IPS-18c (cell line): ENCODE results near the gene FRAS1.
"Not testable (repeated sequence)": the region's sequence is repeated elsewhere in the genome, so short reads cannot be mapped to it uniquely, and the experiment has no call there.

Experiments
- H3K4me3 ChIP-seq: 2 replicates; pipeline ENCODE4 v1.7.0; 2013; ENCODE audit warnings: low read depth, mild to moderate bottlenecking, low read length, moderate library complexity; ENCODE audit not compliant: insufficient read depth
- H3K9me3 ChIP-seq: one replicate; pipeline ENCODE4 v1.6.1; 2013; ENCODE audit warnings: mild to moderate bottlenecking, low read length, moderate library complexity; ENCODE audit not compliant: control insufficient read depth, insufficient read depth

FRAS1 gene

DNA sequence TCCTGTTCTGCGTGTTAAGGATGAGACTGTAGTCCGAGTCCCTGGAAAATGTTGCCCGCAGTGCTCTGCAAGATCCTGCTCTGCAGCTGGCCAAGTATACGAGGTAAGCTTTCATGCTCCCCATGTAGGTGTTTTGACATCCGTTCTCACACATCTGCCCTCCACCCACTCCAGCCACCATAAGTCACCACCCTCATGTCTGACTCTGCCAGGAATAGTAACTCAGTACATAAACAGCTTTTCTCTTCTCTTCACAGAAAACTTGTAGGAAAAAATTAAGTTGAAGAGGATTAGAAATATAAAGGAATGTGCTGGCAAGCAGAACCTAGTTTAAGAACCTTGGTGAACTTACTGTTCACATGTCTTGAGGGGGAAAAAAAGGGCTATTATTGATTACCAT lies 207.9 kb downstream of the FRAS1 start:
- Histone ChIP-seq H3K9me3 (no peaks in the 10 kb centered on the region), H3K4me3 (no peak overlapping the region)

DNA sequence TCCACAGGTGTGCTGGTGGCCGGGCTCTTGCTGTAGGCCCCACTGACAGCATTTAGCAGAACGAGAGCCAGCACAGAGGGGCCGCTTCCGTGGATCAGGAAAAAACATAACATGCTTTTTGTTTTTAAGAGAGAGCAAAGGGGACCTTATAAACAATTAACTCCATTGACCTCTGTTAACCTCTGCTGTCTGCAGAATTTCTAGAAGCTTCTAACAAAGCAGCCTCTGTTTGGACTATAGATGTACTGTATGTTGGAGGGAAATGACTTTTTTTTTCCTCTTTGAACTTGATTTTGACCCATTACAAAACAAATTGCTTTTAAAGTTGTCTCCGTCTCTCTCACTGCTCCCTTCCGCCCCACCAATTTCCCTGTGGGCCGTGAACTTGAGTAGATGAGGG lies 210.7 kb downstream of the FRAS1 start:
- Histone ChIP-seq H3K9me3 (no peaks in the 10 kb centered on the region), H3K4me3 (no peak overlapping the region)

DNA sequence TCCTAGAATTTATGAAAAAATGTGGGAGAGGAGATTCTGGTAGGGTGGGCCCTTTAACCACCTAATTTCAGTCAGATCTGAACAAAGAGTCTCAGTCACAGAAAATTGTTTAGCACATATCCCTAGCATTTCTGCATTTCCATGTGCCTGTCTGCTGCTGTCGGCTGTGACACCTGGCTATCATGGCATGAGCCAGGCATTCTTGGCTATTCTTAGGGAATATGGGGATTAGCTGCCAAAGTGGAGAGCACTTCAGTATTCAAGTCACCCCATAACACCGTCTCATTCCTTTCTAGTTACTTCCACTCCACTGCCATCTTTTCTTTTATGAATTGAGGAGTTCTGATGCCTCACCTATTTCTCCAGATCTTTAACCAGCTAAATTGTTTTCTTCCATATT lies 211.5 kb downstream of the FRAS1 start:
- H3K9me3 ChIP-seq = no peaks in the 10 kb centered on the region
- no peak overlapping the region for H3K4me3 ChIP-seq

DNA sequence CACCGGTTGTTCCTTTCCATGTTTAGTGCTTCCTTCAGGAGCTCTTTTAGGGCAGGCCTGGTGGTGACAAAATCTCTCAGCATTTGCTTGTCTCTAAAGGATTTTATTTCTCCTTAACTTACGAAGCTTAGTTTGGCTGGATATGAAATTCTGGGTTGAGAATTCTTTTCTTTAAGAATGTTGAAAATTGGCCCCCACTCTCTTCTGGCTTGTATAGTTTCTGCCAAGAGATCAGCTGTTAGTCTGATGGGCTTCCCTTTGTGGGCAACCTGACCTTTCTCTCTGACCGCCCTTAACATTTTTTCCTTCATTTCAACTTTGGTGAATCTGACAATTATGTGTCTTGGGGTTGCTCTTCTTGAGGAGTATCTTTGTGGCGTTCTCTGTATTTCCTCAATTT lies 218.3 kb downstream of the FRAS1 start:
- not testable (repeated sequence) for H3K4me3 ChIP-seq, H3K9me3 ChIP-seq

DNA sequence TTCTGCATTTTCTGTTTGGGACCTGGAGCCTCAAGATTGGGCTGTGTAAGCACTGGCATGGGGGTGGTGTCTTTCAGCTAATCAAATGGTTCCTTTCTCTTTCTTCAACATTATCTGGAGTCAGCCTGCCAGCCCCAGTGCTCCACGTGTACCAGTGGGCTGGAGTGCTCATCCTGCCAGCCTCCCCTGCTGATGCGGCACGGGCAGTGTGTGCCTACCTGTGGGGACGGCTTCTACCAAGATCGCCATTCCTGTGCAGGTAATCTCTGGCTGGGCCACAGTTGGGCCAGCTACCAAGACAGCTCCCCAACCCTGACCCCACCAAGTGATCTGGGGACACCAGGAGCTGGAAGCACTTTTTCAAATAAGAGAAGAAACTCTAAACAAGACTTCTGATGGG lies 229.2 kb downstream of the FRAS1 start:
- H3K4me3 ChIP-seq = no peak overlapping the region
- no peaks in the 10 kb centered on the region for H3K9me3 ChIP-seq

DNA sequence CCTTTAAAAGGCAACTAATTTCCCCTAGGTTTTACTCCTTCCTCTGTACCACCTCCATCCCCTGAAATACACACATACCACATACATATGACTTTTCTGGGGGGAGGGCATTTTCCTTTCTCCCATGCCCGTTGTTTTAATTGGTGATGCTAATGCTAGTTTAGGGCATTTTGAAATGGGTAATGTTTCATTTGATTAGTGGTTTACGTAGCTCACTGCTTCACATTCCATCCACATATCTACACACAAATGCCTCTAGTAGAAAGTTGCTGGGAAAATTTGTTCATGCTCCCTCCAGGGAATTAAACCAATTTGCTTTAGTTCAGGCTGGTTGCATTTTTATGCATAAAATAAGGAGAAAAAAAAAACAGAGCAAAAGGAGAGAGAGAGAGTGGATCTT lies 231.2 kb downstream of the FRAS1 start:
- Histone ChIP-seq H3K4me3 (no peak overlapping the region), H3K9me3 (no peaks in the 10 kb centered on the region)

DNA sequence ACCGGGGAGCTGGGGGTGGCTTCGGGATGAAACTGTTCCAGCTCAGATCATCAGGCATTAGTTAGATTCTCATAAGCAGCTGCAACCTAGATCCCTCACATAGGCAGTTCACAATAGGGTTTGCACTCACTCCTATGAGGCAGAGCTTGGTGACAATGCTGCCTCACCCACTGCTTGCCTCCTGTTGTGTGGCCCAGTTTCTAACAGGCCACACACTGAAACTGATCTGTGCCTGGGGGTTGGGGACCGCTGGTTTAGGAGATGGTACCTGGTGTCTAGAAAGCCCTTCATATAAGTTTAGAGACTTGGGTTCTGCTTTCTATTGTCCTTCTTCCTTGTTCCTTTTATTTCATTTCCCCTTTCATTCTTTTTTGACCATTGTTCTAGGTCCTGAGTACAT lies 234.2 kb downstream of the FRAS1 start:
- Histone ChIP-seq H3K9me3 (no peaks in the 10 kb centered on the region), H3K4me3 (no peak overlapping the region)

DNA sequence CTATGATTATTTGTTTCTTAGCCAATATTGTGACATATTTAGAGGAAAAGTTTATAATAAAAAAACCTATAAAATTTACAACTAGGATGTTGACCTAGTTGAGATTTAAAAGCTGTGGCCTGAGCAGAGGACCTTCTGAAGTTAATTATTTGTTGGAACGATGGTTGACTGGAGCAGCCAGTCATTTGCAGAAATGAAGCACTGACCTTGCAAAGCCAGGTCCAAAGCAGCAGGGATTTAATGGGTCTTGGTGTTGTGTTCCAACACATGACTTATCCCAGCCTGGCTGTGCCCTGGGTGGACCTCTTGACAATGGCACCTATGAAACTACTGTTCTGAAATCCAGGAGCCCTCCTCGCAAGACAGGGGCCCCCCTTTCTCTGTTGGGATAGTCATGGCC lies 235.2 kb downstream of the FRAS1 start:
- H3K9me3 ChIP-seq = no peaks in the 10 kb centered on the region
- H3K4me3 ChIP-seq = no peak overlapping the region

DNA sequence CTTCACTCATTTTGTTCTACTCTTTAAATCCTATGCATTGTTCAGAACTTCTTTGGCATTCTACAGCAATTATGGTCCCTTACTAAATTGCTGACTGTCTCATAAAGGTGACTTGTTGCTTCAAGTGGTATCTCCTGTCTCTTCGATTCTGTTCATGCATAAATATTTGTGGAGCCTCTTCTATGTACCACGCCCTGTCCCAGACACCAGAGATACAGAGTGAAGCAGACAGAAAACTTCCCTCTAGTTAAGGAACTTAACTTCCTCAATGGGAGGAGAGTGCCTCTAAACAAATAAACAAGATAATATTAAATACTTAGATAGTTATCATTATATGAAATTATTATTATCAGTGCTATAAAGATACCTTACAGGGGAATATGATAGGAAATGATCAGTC lies 235.7 kb downstream of the FRAS1 start:
- no peak overlapping the region for H3K4me3 ChIP-seq
- no peaks in the 10 kb centered on the region for H3K9me3 ChIP-seq

DNA sequence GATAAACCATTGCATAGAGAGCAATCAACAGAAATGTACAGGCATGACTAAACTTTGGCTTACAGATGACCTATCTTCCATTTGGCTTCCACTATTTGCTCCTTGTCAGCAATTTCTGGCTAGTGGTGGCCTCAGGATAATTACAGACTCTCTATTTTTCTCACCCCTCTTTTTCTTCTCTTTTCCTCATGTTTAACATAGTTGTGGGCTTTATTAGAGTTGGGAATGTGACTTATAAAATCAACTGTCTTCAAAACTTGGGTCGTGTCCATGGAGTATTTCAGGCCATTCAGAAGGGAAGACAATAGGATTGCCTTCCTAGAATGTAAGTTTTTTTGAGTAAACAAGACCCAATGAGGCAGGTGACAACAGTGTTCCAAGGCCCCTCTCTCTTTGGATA lies 236.2 kb downstream of the FRAS1 start:
- no peaks in the 10 kb centered on the region for H3K9me3 ChIP-seq

DNA sequence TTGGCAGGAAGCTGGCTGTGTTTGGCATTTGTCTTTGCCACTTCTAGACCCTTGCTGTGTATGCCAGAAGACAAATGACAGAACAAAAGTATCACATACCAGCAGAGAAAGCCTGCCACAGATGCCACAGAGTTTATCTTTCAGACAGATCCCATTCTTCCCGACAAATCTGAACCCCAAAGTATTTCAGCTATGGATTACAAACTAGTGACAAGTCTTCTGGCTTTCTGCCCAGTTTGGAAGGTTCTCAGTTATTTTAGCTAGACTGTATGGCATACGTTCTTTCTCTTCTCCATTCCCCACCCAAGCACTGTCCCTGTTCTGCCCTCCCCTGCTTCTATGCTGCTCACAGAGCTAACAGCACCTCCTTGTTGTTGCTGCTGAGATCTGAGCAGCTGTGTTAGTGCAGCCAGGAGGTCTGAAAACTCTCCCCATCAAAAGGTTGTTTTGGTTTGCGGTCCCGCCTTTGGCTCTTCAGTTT lies 236.7 kb downstream of the FRAS1 start:
- no peaks in the 10 kb centered on the region for H3K9me3 ChIP-seq
- no peak overlapping the region for H3K4me3 ChIP-seq

More for the DNA sequence above, 236.2 kb downstream of the FRAS1 start:
- no peak overlapping the region for H3K4me3 ChIP-seq

DNA sequence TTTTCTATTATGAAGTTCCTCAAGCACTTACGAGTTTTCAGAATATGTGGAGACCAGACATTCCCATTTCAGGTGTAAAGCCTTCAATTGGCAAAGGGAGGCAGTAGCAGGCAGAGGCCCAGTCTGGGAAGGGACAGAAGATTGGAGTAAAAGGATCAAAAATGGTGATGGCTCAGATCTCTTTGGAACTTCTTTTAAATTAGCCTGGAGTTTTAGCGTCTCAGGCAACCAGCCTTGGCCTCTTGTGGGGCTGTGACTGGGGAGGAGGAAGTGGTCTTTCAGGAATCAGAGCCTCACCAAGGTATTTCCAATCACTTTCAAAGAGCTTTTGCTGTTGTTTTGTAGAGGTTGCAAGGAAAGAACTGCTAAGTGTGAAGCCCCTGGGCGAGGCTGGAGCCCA lies 239.1 kb downstream of the FRAS1 start:
- Histone ChIP-seq H3K4me3 (no peak overlapping the region), H3K9me3 (peaks cover 3% of the 10 kb centered on the region)

DNA sequence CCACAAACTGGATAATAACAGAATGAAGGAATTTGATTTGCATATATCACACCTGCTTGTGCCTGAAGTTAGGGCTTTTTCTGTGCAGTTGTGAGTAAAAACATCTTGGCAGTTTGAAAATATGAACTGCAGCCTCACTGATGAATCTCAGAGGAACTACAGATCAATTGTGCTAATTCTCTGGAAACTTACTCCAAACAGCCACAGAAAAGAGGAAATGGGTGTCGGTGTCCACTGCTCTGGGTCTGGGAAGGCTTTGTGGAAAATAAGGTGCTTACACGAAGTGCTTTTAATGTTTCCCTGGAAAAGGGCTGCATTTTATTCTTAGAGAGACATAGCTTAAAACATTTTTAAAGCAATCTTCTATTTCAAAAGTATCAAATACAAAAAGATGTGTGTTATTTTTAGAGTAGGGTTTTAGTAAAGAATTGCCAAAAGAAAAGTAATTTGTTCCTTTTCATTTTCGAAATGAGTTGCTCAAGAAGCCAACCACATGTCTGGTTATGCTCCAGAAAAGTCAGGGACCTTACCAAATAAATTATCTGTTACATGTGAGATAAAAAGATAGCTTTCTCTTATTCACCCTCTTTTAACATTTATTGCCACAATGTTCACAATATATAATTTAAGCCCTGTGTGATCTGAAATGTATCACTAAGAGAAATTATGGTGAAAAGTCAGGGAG lies 240.1 kb downstream of the FRAS1 start:
- no peak overlapping the region for H3K4me3 ChIP-seq
- H3K9me3 ChIP-seq = peaks cover 3% of the 10 kb centered on the region

DNA sequence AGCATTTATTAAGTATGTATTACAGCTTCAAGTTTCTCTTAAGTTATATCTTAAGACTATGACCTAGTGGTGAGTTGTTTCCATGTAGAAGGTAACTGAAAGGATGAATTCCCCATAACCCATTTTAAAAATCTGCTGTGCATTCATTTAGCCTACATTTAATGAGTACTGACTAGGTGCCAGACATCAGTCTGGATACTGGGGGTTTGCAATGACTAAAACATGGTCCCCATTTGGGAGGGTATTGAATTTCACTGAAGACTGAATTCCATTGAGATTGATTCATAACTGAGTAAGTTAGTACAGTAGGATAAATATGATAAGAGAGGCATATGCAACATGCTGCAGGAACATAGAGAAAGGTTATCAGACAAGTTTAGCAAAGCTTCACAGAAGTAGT lies 241.5 kb downstream of the FRAS1 start:
- H3K9me3 ChIP-seq = peaks cover 3% of the 10 kb centered on the region

DNA sequence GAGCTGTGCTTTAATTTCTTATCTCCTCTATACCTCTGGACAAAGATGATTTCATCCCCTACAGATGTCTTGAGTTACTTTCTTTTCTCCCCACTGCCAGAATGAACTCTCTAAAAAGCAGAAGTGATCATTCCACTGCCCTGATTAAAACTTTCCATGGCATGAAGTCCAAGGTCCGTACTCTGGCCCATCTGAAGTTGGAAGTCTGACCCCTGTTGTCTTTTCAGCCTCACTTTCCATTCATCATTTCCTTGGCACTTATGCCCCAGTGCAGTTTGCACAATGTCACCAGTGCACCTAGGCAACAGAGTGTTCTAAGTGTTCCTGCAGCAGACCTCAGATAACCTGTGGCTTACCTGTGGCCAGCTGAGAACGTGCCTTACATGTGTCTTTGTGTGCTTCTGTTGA lies 242.4 kb downstream of the FRAS1 start:
- Histone ChIP-seq H3K9me3 (peaks cover 3% of the 10 kb centered on the region), H3K4me3 (no peak overlapping the region)

More for the DNA sequence above, 241.5 kb downstream of the FRAS1 start:
- H3K4me3 ChIP-seq = no peak overlapping the region

DNA sequence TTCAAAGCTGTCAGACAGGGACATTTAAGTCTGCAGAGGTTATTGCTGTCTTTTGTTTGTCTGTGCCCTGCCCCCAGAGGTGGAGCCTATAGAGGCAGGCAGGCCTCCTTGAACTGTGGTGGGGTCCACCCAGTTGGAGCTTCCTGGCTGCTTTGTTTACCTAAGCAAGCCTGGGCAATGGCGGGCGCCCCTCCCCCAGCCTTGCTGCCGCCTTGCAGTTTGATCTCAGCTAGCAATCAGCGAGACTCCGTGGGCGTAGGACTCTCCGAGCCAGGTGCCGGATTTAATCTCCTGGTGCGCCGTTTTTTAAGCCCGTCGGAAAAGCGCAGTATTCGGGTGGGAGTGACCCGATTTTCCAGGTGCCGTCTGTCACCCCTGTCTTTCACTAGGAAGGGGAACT lies 250.1 kb downstream of the FRAS1 start:
- H3K4me3 ChIP-seq, H3K9me3 ChIP-seq: not testable (repeated sequence)

DNA sequence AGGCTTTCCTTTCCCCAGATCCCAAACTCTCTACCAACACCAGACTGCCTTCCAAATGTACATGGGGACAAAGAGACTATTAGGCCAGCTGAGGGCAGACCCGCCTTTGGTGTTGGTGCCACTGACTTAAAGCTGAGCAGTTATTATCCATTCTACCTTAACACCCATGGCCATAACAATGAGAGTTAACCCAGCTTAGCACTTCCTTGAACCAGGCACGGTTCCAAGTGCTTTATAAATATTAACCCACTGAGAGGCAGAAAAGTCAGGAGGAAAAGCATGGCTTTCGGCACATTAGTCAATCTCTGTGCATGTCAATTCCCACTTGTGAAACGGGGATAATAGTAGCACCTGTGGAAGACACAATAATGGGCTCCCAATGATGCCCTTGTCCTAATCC lies 251.4 kb downstream of the FRAS1 start:
- Histone ChIP-seq H3K9me3 (no peaks in the 10 kb centered on the region), H3K4me3 (no peak overlapping the region)

DNA sequence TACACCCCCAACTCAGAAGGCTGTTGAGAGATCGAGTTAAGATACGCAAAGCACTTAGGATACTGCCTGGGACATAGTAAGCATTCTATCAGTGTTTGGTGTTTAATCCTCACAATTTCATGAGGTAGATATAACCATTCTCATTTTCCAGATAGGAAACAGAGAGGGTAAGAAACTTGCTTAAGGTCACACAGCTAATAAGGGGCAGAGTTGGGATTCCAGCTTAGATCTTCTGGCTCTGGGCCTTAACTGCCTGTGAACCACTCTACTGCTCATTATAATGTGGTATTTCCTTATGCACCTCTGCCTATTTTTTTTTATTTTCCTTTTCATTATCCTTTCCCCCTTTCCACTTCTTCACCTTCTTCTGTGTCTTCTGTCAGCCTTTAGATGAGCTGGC lies 252.2 kb downstream of the FRAS1 start:
- no peak overlapping the region for H3K4me3 ChIP-seq
- H3K9me3 ChIP-seq = no peaks in the 10 kb centered on the region
